Activated CD4-positive, alpha-beta memory T cell treated with anti-CD3 and anti-CD28 coated beads, Interleukin-2, amount 10 ng/mL, durations not matched to agents 7 days and 5 days (primary cell): ENCODE measurements around the gene CDK19. TPM values are rescaled to one million over a fixed set of nuclear protein-coding genes. Genes with fewer than 3 reads are reported as not detected.
A peak's percentile ranks its signal among the peaks of the same experiment; 100 is the strongest.

Source experiments
- CTCF ChIA-PET: fragments of 350-600 bp; sonication (Branson Sonifier 250); formaldehyde crosslinking; loops from one replicate; lab custom pipeline; 2021; ENCODE audit warnings: antibody characterized with exemption, inconsistent platforms; lab: Charles Lee
- POLR2A ChIA-PET: fragments of 350-600 bp; sonication (Branson Sonifier 250); formaldehyde crosslinking; loops from one replicate; lab custom pipeline; 2021; ENCODE audit warnings: antibody characterized with exemption; lab: Charles Lee
- DNase-seq: peaks from one replicate; pipeline ENCODE4 v3.0.0-alpha.2; 2020
- H3K27ac Mint-ChIP-seq: one replicate; pipeline ENCODE4 v1.8.0; 2021; ENCODE audit warnings: mild to moderate bottlenecking, mixed read lengths
- H3K27me3 Mint-ChIP-seq: one replicate; pipeline ENCODE4 v1.8.0; 2021; ENCODE audit warnings: mixed read lengths
- H3K36me3 Mint-ChIP-seq: one replicate; pipeline ENCODE4 v1.8.0; 2021; ENCODE audit warnings: low read depth, mixed read lengths
- H3K4me1 Mint-ChIP-seq: one replicate; pipeline ENCODE4 v1.8.0; 2021; ENCODE audit warnings: mixed read lengths
- H3K4me3 Mint-ChIP-seq: one replicate; pipeline ENCODE4 v1.8.0; 2021; ENCODE audit warnings: mild to moderate bottlenecking, mixed read lengths
- H3K9me3 Mint-ChIP-seq: one replicate; pipeline ENCODE4 v1.8.0; 2021; ENCODE audit warnings: mixed read lengths
- total RNA-seq, 2 experiments: library from RNA; stranded (reverse); gene quantifications; one replicate each; pipeline ENCODE4 v1.2.3, GENCODE V29; 2021

The CDK19 gene
- total RNA-seq, 2 experiments from 2014 or later: 30.8 to 33.2 TPM

GRCh38 chr6:110573136-110573535 is 242.1 kb downstream of the CDK19 start:
- no peaks in the 10 kb centered on the region for H3K36me3 Mint-ChIP-seq
- no peak for DNase-seq
- H3K27me3 Mint-ChIP-seq: no peaks in the 10 kb centered on the region
- H3K4me1 Mint-ChIP-seq: peaks cover 3% of the 10 kb centered on the region
- POLR2A ChIA-PET: no interaction called here
- peaks cover 2% of the 10 kb centered on the region for H3K9me3 Mint-ChIP-seq
- no peak overlapping the region for H3K4me3 Mint-ChIP-seq
- CTCF ChIA-PET: no interaction called here
- H3K27ac Mint-ChIP-seq: no peak overlapping the region

GRCh38 chr6:110567957-110568696 is 247.1 kb downstream of the CDK19 start:
- Mint-ChIP-seq H3K4me1 (peaks cover 6% of the 10 kb centered on the region), H3K4me3 (no peak overlapping the region), H3K9me3 (no peaks in the 10 kb centered on the region), H3K27me3 (no peaks in the 10 kb centered on the region), H3K36me3 (no peaks in the 10 kb centered on the region), H3K27ac (peak overlapping the region; percentile 62)
- CTCF ChIA-PET: no interaction called here
- POLR2A ChIA-PET: interaction anchor here (0.6 to 1.2 kb wide), 2 partner anchors 44 to 306 kb away, joined by 3 read pairs; partner anchors contain the start of gene AMD1
- peak; percentile 65 for DNase-seq

GRCh38 chr6:110566346-110567125 is 248.7 kb downstream of the CDK19 start:
- POLR2A ChIA-PET: no interaction called here

GRCh38 chr6:110564703-110565421 is 250.4 kb downstream of the CDK19 start:
- Mint-ChIP-seq H3K36me3 (no peaks in the 10 kb centered on the region), H3K27ac (no peak overlapping the region), H3K27me3 (no peaks in the 10 kb centered on the region), H3K4me3 (no peak overlapping the region), H3K4me1 (peaks cover 31% of the 10 kb centered on the region), H3K9me3 (no peaks in the 10 kb centered on the region)
- ChIA-PET CTCF (no interaction called here), POLR2A (no interaction called here)
- no peak for DNase-seq

More at GRCh38 chr6:110566346-110567125, 248.7 kb downstream of the CDK19 start:
- Mint-ChIP-seq H3K27me3 (no peaks in the 10 kb centered on the region), H3K9me3 (no peaks in the 10 kb centered on the region), H3K4me1 (peaks cover 14% of the 10 kb centered on the region), H3K4me3 (no peak overlapping the region), H3K36me3 (no peaks in the 10 kb centered on the region), H3K27ac (no peak overlapping the region)
- no peak for DNase-seq
- CTCF ChIA-PET: no interaction called here

GRCh38 chr6:110563711-110564110 is 251.6 kb downstream of the CDK19 start:
- DNase-seq: no peak
- Mint-ChIP-seq H3K4me1 (peaks cover 39% of the 10 kb centered on the region), H3K9me3 (no peaks in the 10 kb centered on the region), H3K27ac (no peak overlapping the region), H3K27me3 (no peaks in the 10 kb centered on the region), H3K4me3 (no peak overlapping the region), H3K36me3 (no peaks in the 10 kb centered on the region)
- ChIA-PET CTCF (no interaction called here), POLR2A (no interaction called here)

- CTCF ChIA-PET: no interaction called here
- Mint-ChIP-seq H3K27me3 (no peaks in the 10 kb centered on the region), H3K4me3 (no peak overlapping the region), H3K9me3 (no peaks in the 10 kb centered on the region), H3K27ac (peak overlapping the region; percentile 24), H3K36me3 (no peaks in the 10 kb centered on the region), H3K4me1 (peaks cover 37% of the 10 kb centered on the region)
- POLR2A ChIA-PET: interaction anchor here (1.3 kb wide), 1 partner anchor 24 kb away, joined by 4 read pairs; no protein-coding TSS in a partner anchor
- DNase-seq: no peak
These were observed 252.9 kb downstream of the CDK19 start for GRCh38 chr6:110562316-110562915.

GRCh38 chr6:110561696-110562095 is 253.6 kb downstream of the CDK19 start:
- Mint-ChIP-seq H3K9me3 (no peaks in the 10 kb centered on the region), H3K4me3 (no peak overlapping the region), H3K27me3 (no peaks in the 10 kb centered on the region), H3K27ac (no peak overlapping the region), H3K36me3 (no peaks in the 10 kb centered on the region), H3K4me1 (peaks cover 37% of the 10 kb centered on the region)
- POLR2A ChIA-PET: interaction anchor here (1.3 kb wide), 1 partner anchor 23 kb away, joined by 4 read pairs; no protein-coding TSS in a partner anchor
- CTCF ChIA-PET: interaction anchor here (1.8 kb wide), 1 partner anchor 10 kb away, joined by 8 read pairs; no protein-coding TSS in a partner anchor
- DNase-seq: no peak

GRCh38 chr6:110561008-110561396 is 254.3 kb downstream of the CDK19 start:
- Mint-ChIP-seq H3K9me3 (no peaks in the 10 kb centered on the region), H3K27me3 (no peaks in the 10 kb centered on the region), H3K4me3 (no peak overlapping the region), H3K4me1 (peaks cover 37% of the 10 kb centered on the region), H3K36me3 (no peaks in the 10 kb centered on the region), H3K27ac (peak overlapping the region; percentile 98)
- DNase-seq: no peak
- CTCF ChIA-PET: interaction anchor here (1.0 to 1.8 kb wide), 2 partner anchors 9 to 33 kb away, joined by 4 to 8 read pairs; no protein-coding TSS in a partner anchor
- POLR2A ChIA-PET: interaction anchor here (1.2 to 1.7 kb wide), 5 partner anchors 10 to 315 kb away, joined by 4 to 13 read pairs (median 5); partner anchors contain the start of gene CDK19

- no peaks in the 10 kb centered on the region for H3K36me3 Mint-ChIP-seq
- CTCF ChIA-PET: interaction anchor here (0.6 to 1.8 kb wide), 5 partner anchors 9 to 699 kb away, joined by 3 to 8 read pairs (median 3); a partner anchor contains a TSS
- H3K9me3 Mint-ChIP-seq: no peaks in the 10 kb centered on the region
- peak; percentile 39 for DNase-seq
- peak overlapping the region; percentile 98 for H3K27ac Mint-ChIP-seq
- peaks cover 37% of the 10 kb centered on the region for H3K4me1 Mint-ChIP-seq
- H3K4me3 Mint-ChIP-seq: peak overlapping the region; percentile 19
- POLR2A ChIA-PET: interaction anchor here (0.9 to 1.7 kb wide), 7 partner anchors 9 to 384 kb away, joined by 4 to 13 read pairs (median 5); partner anchors contain the start of genes AMD1 and CDK19
- no peaks in the 10 kb centered on the region for H3K27me3 Mint-ChIP-seq
These were observed 254.8 kb downstream of the CDK19 start for GRCh38 chr6:110560239-110561007.
